Measurements from ENCODE around the gene C20orf96.
A peak's percentile ranks its signal among the peaks of the same experiment; 100 is the strongest.
"Not testable (repeated sequence)": the region's sequence is repeated elsewhere in the genome, so short reads cannot be mapped to it uniquely, and the experiment has no call there.

Gene C20orf96

GRCh38 chr20:237489-237888, 53.1 kb downstream of the C20orf96 start:
- H3K27ac Mint-ChIP-seq = peak overlapping the region; percentile 83
- H3K4me3 Mint-ChIP-seq = peak overlapping the region; percentile 80
- no peaks in the 10 kb centered on the region for H3K9me3 Mint-ChIP-seq
- H3K4me1 Mint-ChIP-seq = peaks cover 25% of the 10 kb centered on the region
- no peaks in the 10 kb centered on the region for H3K36me3 Mint-ChIP-seq
- H3K27me3 Mint-ChIP-seq = no peaks in the 10 kb centered on the region

DNA sequence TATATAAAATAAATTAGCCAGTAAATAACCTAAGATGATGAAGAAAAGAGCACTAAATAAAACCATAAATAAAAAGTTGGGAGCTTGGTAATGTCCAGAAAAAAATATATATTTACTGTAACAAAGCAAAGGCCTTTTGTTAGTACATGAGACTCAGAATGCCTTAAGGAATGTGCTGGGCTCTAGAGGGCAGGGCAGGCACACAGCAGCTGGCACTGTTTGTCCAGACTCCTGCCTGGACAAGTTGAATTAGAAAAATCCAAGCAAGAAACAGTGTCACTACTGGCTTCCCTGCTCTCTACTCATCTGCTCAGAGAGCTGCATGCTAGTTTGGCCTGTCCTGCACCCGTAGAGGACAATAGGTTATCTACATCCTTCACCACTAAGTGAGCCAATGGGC, 54.7 kb downstream of the C20orf96 start:
- Mint-ChIP-seq H3K36me3 (no peaks in the 10 kb centered on the region), H3K27ac (no peak overlapping the region), H3K4me1 (peaks cover 25% of the 10 kb centered on the region), H3K27me3 (no peaks in the 10 kb centered on the region), H3K4me3 (no peak overlapping the region), H3K9me3 (no peaks in the 10 kb centered on the region)

DNA sequence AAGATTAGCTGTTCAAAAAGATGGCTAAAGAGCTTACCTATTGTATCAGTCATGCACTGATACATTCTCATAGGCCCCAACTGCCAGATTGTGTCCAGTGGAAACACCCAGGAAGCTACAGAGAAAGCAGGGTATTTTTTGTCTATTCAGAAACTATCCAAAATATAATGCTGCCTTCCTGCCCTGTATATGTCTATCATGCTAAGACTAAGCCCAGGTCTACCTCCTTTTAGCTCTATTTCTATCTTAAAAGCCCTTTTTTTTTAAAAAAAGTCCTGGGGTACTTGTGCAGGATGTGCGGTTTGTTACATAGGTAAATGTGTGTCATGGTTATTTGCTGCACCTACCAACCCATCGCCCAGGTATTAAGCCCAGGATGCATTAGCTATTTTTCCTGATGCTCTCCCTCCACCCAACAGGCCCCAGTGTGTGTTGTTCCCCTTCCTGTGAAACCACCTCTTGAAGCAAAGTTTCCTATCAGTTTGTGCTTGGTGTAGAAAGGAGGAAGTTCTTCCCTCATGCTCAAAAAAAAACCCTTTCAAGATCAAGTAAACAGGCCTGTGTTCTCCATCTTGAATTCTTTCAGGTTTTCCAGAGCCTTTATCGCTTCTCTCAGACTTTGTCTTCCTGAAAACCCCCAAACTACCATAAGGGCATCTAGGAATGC, 63.0 kb downstream of the C20orf96 start:
- H3K36me3 Mint-ChIP-seq = no peaks in the 10 kb centered on the region
- H3K27me3 Mint-ChIP-seq = no peaks in the 10 kb centered on the region
- H3K4me1 Mint-ChIP-seq = peaks cover 33% of the 10 kb centered on the region
- peak overlapping the region; percentile 94 for H3K27ac Mint-ChIP-seq
- H3K4me3 Mint-ChIP-seq = no peak overlapping the region
- H3K9me3 Mint-ChIP-seq = no peaks in the 10 kb centered on the region

DNA sequence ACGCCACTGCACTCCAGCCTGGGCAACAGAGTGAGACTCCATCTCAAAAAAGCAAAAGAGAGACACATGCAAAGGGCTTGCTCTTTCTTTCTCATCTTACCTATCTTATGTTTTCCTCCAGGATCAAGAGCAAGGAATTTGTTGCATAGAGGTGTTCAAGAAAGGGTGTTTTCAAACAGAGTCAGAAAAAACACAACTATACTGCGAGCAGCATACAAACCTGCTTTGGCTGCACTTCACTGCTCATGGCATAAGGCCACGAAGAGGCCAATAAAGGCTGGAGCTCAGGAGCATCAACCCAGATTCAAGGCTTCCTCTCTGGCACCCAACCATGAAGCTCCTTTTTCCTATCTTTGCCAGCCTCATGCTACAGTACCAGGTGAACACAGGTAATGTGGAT, 63.6 kb downstream of the C20orf96 start, which contains the start of gene DEFB129:
Gene DEFB129 (plus strand): TSS at position 301 of the 400 bp plus-strand sequence. CDS start 31 bp downstream, at position 332.
- Mint-ChIP-seq H3K27me3 (no peaks in the 10 kb centered on the region), H3K27ac (peak within 1 kb of the TSS; percentile 94), H3K4me1 (peaks cover 33% of the 10 kb centered on the region), H3K9me3 (no peaks in the 10 kb centered on the region), H3K4me3 (no peak within 1 kb of the TSS), H3K36me3 (no peaks in the 10 kb centered on the region)

- Mint-ChIP-seq H3K27ac (peak overlapping the region; percentile 71), H3K4me1 (peaks cover 33% of the 10 kb centered on the region)
- H3K9me3 Mint-ChIP-seq, H3K27me3 Mint-ChIP-seq, H3K36me3 Mint-ChIP-seq, H3K4me3 Mint-ChIP-seq: not testable (repeated sequence)
Measured at GRCh38 chr20:225879-226278, 64.7 kb downstream of the C20orf96 start.

DNA sequence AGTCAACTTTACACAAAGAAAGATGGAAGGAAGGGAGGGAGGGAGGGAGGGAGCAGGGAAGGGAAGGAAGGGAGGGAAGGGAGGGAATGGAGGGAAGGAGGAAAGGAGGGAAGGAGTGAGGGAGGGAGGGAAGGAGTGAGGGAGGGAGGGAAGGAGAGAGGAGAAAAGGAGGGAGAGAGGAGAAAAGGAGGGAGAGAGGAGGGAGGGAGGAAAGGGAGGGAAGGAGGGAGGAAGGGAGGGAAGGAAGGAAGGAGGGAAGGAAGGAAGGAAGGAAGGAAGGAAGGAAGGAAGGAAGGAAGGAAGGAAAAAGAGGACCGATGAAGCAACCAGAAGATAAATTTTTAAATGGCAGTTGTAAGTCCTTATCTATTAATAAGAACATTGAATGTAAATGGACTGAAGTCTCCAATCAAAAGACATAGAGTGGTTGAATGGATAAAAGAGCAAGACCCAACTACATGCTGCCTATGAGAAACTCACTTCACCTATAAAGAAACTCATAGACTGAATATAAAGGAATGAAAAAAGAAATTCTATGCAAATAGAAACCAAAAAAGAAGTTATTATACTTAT, 69.2 kb downstream of the C20orf96 start:
- H3K27ac Mint-ChIP-seq = no peak overlapping the region
- no peak overlapping the region for H3K4me3 Mint-ChIP-seq
- peaks cover 14% of the 10 kb centered on the region for H3K27me3 Mint-ChIP-seq
- no peaks in the 10 kb centered on the region for H3K9me3 Mint-ChIP-seq
- peaks cover 10% of the 10 kb centered on the region for H3K4me1 Mint-ChIP-seq
- H3K36me3 Mint-ChIP-seq = peaks cover 1% of the 10 kb centered on the region
